Right ventricle myocardium inferior (tissue), 1 donor: Measurements from ENCODE around the gene ITGA8. TPM values are rescaled to one million over a fixed set of nuclear protein-coding genes. Genes with fewer than 3 reads are reported as not detected.

ENCODE experiments used
- total RNA-seq: library from RNA; stranded (reverse); fragmentation: NEBNext Ultra II Directional; extraction: Animal tissue kit (Norgen Biotek cat#: 25700); gene quantifications from one replicate; pipeline ENCODE4 v1.2.1, GENCODE V29; 2021
- donor health status: DM: no; HTN: yes; CAD: no; lungs with severe emphysema.

The ITGA8 gene
- total RNA-seq, 1 donor from 2014 or later, result 1.7 TPM

Other genes starting within 250 kb of the ITGA8 start
- 16.7 TPM for gene MINDY3, start 140.6 kb upstream of the ITGA8 start, total RNA-seq